CD4-positive, alpha-beta memory T cell (primary cell): Measurements from ENCODE around the gene PVALB. TPM values are rescaled to one million over a fixed set of nuclear protein-coding genes. Genes with fewer than 3 reads are reported as not detected.

Experiments
- CTCF ChIA-PET: fragments of 350-600 bp; sonication (Branson Sonifier 250); formaldehyde crosslinking; loops from one replicate; lab custom pipeline; 2021; ENCODE audit warnings: inconsistent platforms; ENCODE audit not compliant: partially characterized antibody; lab: Charles Lee
- POLR2A ChIA-PET: fragments of 350-600 bp; sonication (Branson Sonifier 250); formaldehyde crosslinking; loops from one replicate; lab custom pipeline; 2021; ENCODE audit not compliant: partially characterized antibody; lab: Charles Lee
- DNase-seq, 5 donors: peaks; one replicate each; pipeline versions ENCODE4 v3.0.0 to v3.0.0-alpha.2; 2020 to 2022; ENCODE audit warnings: mixed read lengths in 1 of 5
- H3K27ac ChIP-seq: one replicate; pipeline ENCODE4 v1.7.0; 2013; ENCODE audit warnings: low read depth, low read length
- H3K27me3 ChIP-seq: 2 replicates; pipeline ENCODE4 v1.7.0; 2013; ENCODE audit warnings: mild to moderate bottlenecking, low read length, moderate library complexity; ENCODE audit not compliant: insufficient read depth
- H3K36me3 ChIP-seq: 2 replicates; pipeline ENCODE4 v1.7.0; 2013; ENCODE audit warnings: mild to moderate bottlenecking, low read length, moderate library complexity; ENCODE audit not compliant: insufficient read depth
- H3K4me1 ChIP-seq: 2 replicates; pipeline ENCODE4 v1.7.0; 2013; ENCODE audit warnings: mild to moderate bottlenecking, low read length, moderate library complexity; ENCODE audit not compliant: insufficient read depth
- H3K4me3 ChIP-seq, 2 donors: one replicate each; pipeline ENCODE4 v1.7.0; 2013; ENCODE audit warnings: low read length in 2 of 2, mild to moderate bottlenecking in 1 of 2
- H3K9me3 ChIP-seq, 2 donors: one replicate each; pipeline ENCODE4 v1.7.0; 2013; ENCODE audit warnings: low read length in 2 of 2, control low read depth in 1 of 2; ENCODE audit not compliant: control insufficient read depth in 1 of 2
- H3K27ac Mint-ChIP-seq, 7 donors: one replicate each; pipeline ENCODE4 v1.8.0; 2020 to 2021; ENCODE audit warnings: mixed read lengths in 7 of 7, mild to moderate bottlenecking in 6 of 7, inconsistent platforms in 3 of 7, moderate library complexity in 3 of 7
- H3K27me3 Mint-ChIP-seq, 2 donors: one replicate each; pipeline ENCODE4 v1.8.0; 2020 to 2021; ENCODE audit warnings: mixed read lengths in 2 of 2
- H3K36me3 Mint-ChIP-seq, 2 donors: one replicate each; pipeline ENCODE4 v1.8.0; 2020 to 2021; ENCODE audit warnings: mixed read lengths in 2 of 2, inconsistent platforms in 1 of 2, mild to moderate bottlenecking in 1 of 2
- H3K4me1 Mint-ChIP-seq, 4 donors: one replicate each; pipeline ENCODE4 v1.8.0; 2020 to 2021; ENCODE audit warnings: mixed read lengths in 4 of 4, mild to moderate bottlenecking in 1 of 4
- H3K4me3 Mint-ChIP-seq, 8 donors: one replicate each; pipeline ENCODE4 v1.8.0; 2020 to 2021; ENCODE audit warnings: mixed read lengths in 8 of 8, mild to moderate bottlenecking in 7 of 8, moderate library complexity in 6 of 8, inconsistent platforms in 3 of 8
- H3K9me3 Mint-ChIP-seq, 8 donors: one replicate each; pipeline ENCODE4 v1.8.0; 2020 to 2021; ENCODE audit warnings: mixed read lengths in 8 of 8, mild to moderate bottlenecking in 5 of 8, inconsistent platforms in 3 of 8, moderate library complexity in 1 of 8
- intact Hi-C: fragments of 100-400 bp; cut with micrococcal nuclease; formaldehyde crosslinking; loops from one replicate; pipeline ENCODE4 v1.15.1; 2023
- polyA plus RNA-seq, 2 donors: library from polyadenylated mRNA; unstranded; fragments of 300-500 nt; fragmentation: Illumina TruSeq; gene quantifications; one replicate each; pipeline ENCODE4 v1.2.3, GENCODE V29; 2021
- total RNA-seq, 2 experiments: library from RNA; stranded (reverse); gene quantifications; one replicate each; pipeline ENCODE4 v1.2.3, GENCODE V29; 2021

The PVALB gene
- total and polyA plus RNA-seq, 4 experiments from 2014 or later: not detected

- H3K9me3 Mint-ChIP-seq: no peaks in the 10 kb centered on the region
- Histone ChIP-seq H3K27ac (peak within 1 kb of the TSS; percentile 54), H3K4me3 (peak within 1 kb of the TSS; percentile 35 to 56), H3K9me3 (no peaks in the 10 kb centered on the region), H3K36me3 (peaks cover 5% of the 10 kb centered on the region), H3K27me3 (no peaks in the 10 kb centered on the region), H3K4me1 (peaks cover 36% of the 10 kb centered on the region)
- peaks cover 15 to 16% of the 10 kb centered on the region in 2 donors for H3K36me3 Mint-ChIP-seq
- POLR2A ChIA-PET: interaction anchor here (0.8 to 3.8 kb wide), 8 partner anchors 9 to 288 kb away, joined by 3 to 18 read pairs (median 6); partner anchors contain the start of gene IFT27
- H3K27me3 Mint-ChIP-seq: peaks cover 2 to 4% of the 10 kb centered on the region in 2 donors
- DNase-seq: peak; percentile 15 to 66 (median 32)
- H3K27ac Mint-ChIP-seq: peak within 1 kb of the TSS; percentile 83 to 95 (median 90)
- CTCF ChIA-PET: interaction anchor here (0.6 to 11.6 kb wide), 6 partner anchors 8 to 121 kb away, joined by 3 to 112 read pairs (median 7); no protein-coding TSS in a partner anchor
- H3K4me3 Mint-ChIP-seq: peak within 1 kb of the TSS; percentile 71 to 86 (median 82)
- intact Hi-C loops: no loop called here
- peaks cover 12 to 36% (median 25%) of the 10 kb centered on the region in 4 donors for H3K4me1 Mint-ChIP-seq
Observed at GRCh38 chr22:36860821-36861659, 44.2 kb upstream of the PVALB start, which contains the start of gene NCF4. NCF4 (plus strand) TSS chr22:36861006; CDS start chr22:36861172, 166 bp downstream.

DNA sequence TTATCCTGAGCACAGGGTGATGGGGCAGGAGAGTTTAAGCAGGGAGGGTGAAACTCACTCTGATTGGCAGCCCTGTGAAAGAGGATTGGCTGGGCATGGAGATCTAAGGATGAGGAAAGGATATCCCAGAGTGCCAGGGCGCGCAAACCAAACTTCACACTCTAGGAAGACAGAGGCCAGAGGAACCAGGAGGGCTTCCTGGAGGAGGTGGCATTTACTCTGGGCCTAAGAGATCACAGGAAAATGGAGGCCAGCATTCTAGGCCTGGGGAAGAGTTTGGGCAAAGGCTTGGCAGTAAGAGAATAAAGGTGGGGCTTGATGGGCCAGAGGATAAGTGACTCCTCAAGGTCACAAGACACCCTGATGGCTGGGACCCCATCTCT is 43.6 kb upstream of the PVALB start:
- Mint-ChIP-seq H3K9me3 (no peaks in the 10 kb centered on the region), H3K27ac (peak overlapping the region; percentile 83 to 95 (median 90)), H3K36me3 (peaks cover 9% of the 10 kb centered on the region in 2 donors), H3K4me3 (peak overlapping the region; percentile 71 to 86 (median 82)), H3K27me3 (peaks cover 2 to 4% of the 10 kb centered on the region in 2 donors), H3K4me1 (peaks cover 14 to 42% (median 26%) of the 10 kb centered on the region in 4 donors)
- Histone ChIP-seq H3K4me1 (peaks cover 36% of the 10 kb centered on the region), H3K27ac (peak overlapping the region; percentile 54), H3K27me3 (no peaks in the 10 kb centered on the region), H3K9me3 (no peaks in the 10 kb centered on the region), H3K4me3 (no peak overlapping the region), H3K36me3 (no peaks in the 10 kb centered on the region)
- POLR2A ChIA-PET: interaction anchor here (1.0 to 3.8 kb wide), 7 partner anchors 9 to 289 kb away, joined by 3 to 18 read pairs (median 5); partner anchors contain the start of gene IFT27
- CTCF ChIA-PET: interaction anchor here (1.5 to 11.6 kb wide), 7 partner anchors 8 to 116 kb away, joined by 5 to 112 read pairs (median 13); no protein-coding TSS in a partner anchor
- DNase-seq: no peak
- intact Hi-C loops: no loop called here

GRCh38 chr22:36860017-36860416 is 43.2 kb upstream of the PVALB start:
- Mint-ChIP-seq H3K9me3 (no peaks in the 10 kb centered on the region), H3K27ac (peak overlapping the region; percentile 24 to 95 (median 89)), H3K27me3 (peaks cover 2 to 4% of the 10 kb centered on the region in 2 donors), H3K36me3 (peaks cover 7 to 9% of the 10 kb centered on the region in 2 donors), H3K4me3 (peak overlapping the region in 6 of 8 donors; percentile 40 to 86 (median 82)), H3K4me1 (peaks cover 14 to 42% (median 26%) of the 10 kb centered on the region in 4 donors)
- Histone ChIP-seq H3K27me3 (no peaks in the 10 kb centered on the region), H3K9me3 (no peaks in the 10 kb centered on the region), H3K4me1 (peaks cover 36% of the 10 kb centered on the region), H3K4me3 (no peak overlapping the region), H3K36me3 (no peaks in the 10 kb centered on the region), H3K27ac (no peak overlapping the region)
- ChIA-PET CTCF (interaction anchor here (1.5 to 11.6 kb wide), 6 partner anchors 9 to 117 kb away, joined by 5 to 112 read pairs (median 25); no protein-coding TSS in a partner anchor), POLR2A (interaction anchor here (0.6 to 3.8 kb wide), 7 partner anchors 10 to 289 kb away, joined by 3 to 18 read pairs (median 5); partner anchors contain the start of gene IFT27)
- DNase-seq: no peak
- intact Hi-C loops: no loop called here

- Mint-ChIP-seq H3K27ac (peak overlapping the region in 1 of 7 donors; percentile 0), H3K9me3 (no peaks in the 10 kb centered on the region), H3K4me1 (peaks cover 14 to 42% (median 26%) of the 10 kb centered on the region in 4 donors), H3K36me3 (peaks cover 1% of the 10 kb centered on the region in 2 donors), H3K27me3 (peaks cover 2 to 4% of the 10 kb centered on the region in 2 donors), H3K4me3 (no peak overlapping the region)
- no peak overlapping the region for H3K27ac ChIP-seq
- DNase-seq: no peak
- ChIA-PET POLR2A (interaction anchor here (1.7 to 3.8 kb wide), 3 partner anchors 15 to 118 kb away, joined by 3 to 18 read pairs (median 5); no protein-coding TSS in a partner anchor), CTCF (interaction anchor here (1.5 to 11.6 kb wide), 7 partner anchors 7 to 118 kb away, joined by 5 to 112 read pairs (median 22); no protein-coding TSS in a partner anchor)
- H3K36me3 ChIP-seq: no peaks in the 10 kb centered on the region
- no peaks in the 10 kb centered on the region for H3K27me3 ChIP-seq
- no peaks in the 10 kb centered on the region for H3K9me3 ChIP-seq
- intact Hi-C loops: loop anchor here (10.0 kb wide), 1 partner anchor 336 kb away; no protein-coding TSS in a partner anchor
- no peak overlapping the region for H3K4me3 ChIP-seq
- peaks cover 38% of the 10 kb centered on the region for H3K4me1 ChIP-seq
Observed at GRCh38 chr22:36858966-36859365, 42.1 kb upstream of the PVALB start.

DNA sequence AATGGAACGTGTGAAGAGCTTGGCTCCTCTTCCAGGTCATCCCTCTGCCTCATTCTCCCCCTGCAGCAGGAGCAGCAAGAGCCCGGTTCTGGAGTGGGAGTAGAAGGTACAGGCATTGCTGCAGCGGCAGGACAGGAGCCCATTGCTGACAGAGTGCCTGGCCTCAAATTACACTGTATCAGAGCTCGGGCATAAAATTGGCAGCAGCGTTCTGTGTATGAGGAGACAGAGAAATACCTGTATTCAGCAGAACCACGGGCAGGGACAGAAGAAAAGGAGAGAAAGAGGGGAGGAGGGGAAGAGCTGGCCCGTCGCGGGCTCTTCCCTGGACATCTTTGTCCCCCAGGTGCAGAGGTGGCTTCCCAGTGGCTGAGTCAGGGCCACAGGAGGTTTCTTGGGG is 41.3 kb upstream of the PVALB start:
- POLR2A ChIA-PET: interaction anchor here (1.7 to 3.8 kb wide), 2 partner anchors 16 to 29 kb away, joined by 3 to 18 read pairs; no protein-coding TSS in a partner anchor
- Histone ChIP-seq H3K27me3 (no peaks in the 10 kb centered on the region), H3K4me3 (no peak overlapping the region), H3K27ac (no peak overlapping the region), H3K9me3 (no peaks in the 10 kb centered on the region), H3K4me1 (peaks cover 46% of the 10 kb centered on the region), H3K36me3 (no peaks in the 10 kb centered on the region)
- DNase-seq: no peak
- peak overlapping the region in 1 of 7 donors; percentile 50 for H3K27ac Mint-ChIP-seq
- peaks cover 2 to 4% of the 10 kb centered on the region in 2 donors for H3K27me3 Mint-ChIP-seq
- H3K4me1 Mint-ChIP-seq: peaks cover 19 to 49% (median 31%) of the 10 kb centered on the region in 4 donors
- CTCF ChIA-PET: interaction anchor here (2.3 to 11.6 kb wide), 6 partner anchors 8 to 339 kb away, joined by 5 to 112 read pairs (median 30); no protein-coding TSS in a partner anchor
- H3K36me3 Mint-ChIP-seq: peaks cover 0 to 1% of the 10 kb centered on the region in 2 donors
- no peaks in the 10 kb centered on the region for H3K9me3 Mint-ChIP-seq
- intact Hi-C loops: loop anchor here (10.0 kb wide), 1 partner anchor 337 kb away; no protein-coding TSS in a partner anchor
- no peak overlapping the region for H3K4me3 Mint-ChIP-seq

DNA sequence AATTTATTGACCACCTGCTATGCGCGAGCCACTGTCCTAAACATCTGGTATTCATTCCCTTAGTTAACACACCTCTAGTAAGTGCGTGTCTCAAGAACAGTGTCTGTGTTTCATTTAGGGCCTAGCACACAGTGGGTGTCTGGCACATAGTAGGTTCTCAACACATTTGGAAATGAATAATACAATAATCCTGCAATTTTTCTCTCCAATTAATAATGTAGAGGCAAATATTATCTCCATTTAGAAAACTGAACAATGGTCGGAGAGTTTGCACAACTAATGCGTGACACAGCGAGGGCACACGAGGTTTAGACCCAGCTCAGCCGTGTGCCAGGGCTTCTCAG is 39.9 kb upstream of the PVALB start:
- H3K27ac Mint-ChIP-seq: peak overlapping the region in 1 of 7 donors; percentile 62
- H3K9me3 Mint-ChIP-seq: no peaks in the 10 kb centered on the region
- Histone ChIP-seq H3K9me3 (no peaks in the 10 kb centered on the region), H3K4me1 (peaks cover 36% of the 10 kb centered on the region), H3K4me3 (no peak overlapping the region), H3K36me3 (no peaks in the 10 kb centered on the region), H3K27me3 (no peaks in the 10 kb centered on the region), H3K27ac (no peak overlapping the region)
- peaks cover 0 to 1% of the 10 kb centered on the region in 2 donors for H3K36me3 Mint-ChIP-seq
- CTCF ChIA-PET: interaction anchor here (0.7 to 11.6 kb wide), 24 partner anchors 9 to 341 kb away, joined by 3 to 112 read pairs (median 6); no protein-coding TSS in a partner anchor
- peaks cover 19 to 44% (median 32%) of the 10 kb centered on the region in 4 donors for H3K4me1 Mint-ChIP-seq
- H3K4me3 Mint-ChIP-seq: no peak overlapping the region
- H3K27me3 Mint-ChIP-seq: peaks cover 2 to 4% of the 10 kb centered on the region in 2 donors
- DNase-seq: no peak
- intact Hi-C loops: loop anchor here (1.0 to 10.0 kb wide), 4 partner anchors 74 to 338 kb away; no protein-coding TSS in a partner anchor
- POLR2A ChIA-PET: interaction anchor here (1.0 to 1.9 kb wide), 3 partner anchors 14 to 121 kb away, joined by 3 to 17 read pairs (median 4); no protein-coding TSS in a partner anchor
